Activated naive CD4-positive, alpha-beta T cell treated with anti-CD3 and anti-CD28 coated beads for 36 hours (primary cell): ENCODE results near the gene TMEM204. TPM values are rescaled to one million over a fixed set of nuclear protein-coding genes. Genes with fewer than 3 reads are reported as not detected.

Source experiments
- CTCF ChIA-PET: fragments of 350-600 bp; sonication (Branson Sonifier 250); formaldehyde crosslinking; loops from one replicate; lab custom pipeline; 2021; ENCODE audit warnings: antibody characterized with exemption; lab: Charles Lee
- DNase-seq: peaks from one replicate; pipeline ENCODE4 v3.0.0-alpha.2; 2020
- H3K27ac Mint-ChIP-seq: one replicate; pipeline ENCODE4 v1.8.0; 2021; ENCODE audit warnings: mild to moderate bottlenecking, mixed read lengths
- H3K27me3 Mint-ChIP-seq: one replicate; pipeline ENCODE4 v1.8.0; 2021; ENCODE audit warnings: low read depth, mixed read lengths
- H3K36me3 Mint-ChIP-seq: one replicate; pipeline ENCODE4 v1.8.0; 2021; ENCODE audit warnings: low read depth, mixed read lengths
- H3K4me1 Mint-ChIP-seq: one replicate; pipeline ENCODE4 v1.8.0; 2021; ENCODE audit warnings: low read depth, mixed read lengths
- H3K4me3 Mint-ChIP-seq: one replicate; pipeline ENCODE4 v1.8.0; 2021; ENCODE audit warnings: mild to moderate bottlenecking, moderate library complexity, mixed read lengths
- H3K9me3 Mint-ChIP-seq: one replicate; pipeline ENCODE4 v1.8.0; 2021; ENCODE audit warnings: mixed read lengths
- intact Hi-C: fragments of 100-400 bp; cut with micrococcal nuclease; formaldehyde crosslinking; loops from one replicate; pipeline ENCODE4 v1.15.1; 2023
- total RNA-seq, 2 experiments: library from RNA; stranded (reverse); gene quantifications; one replicate each; pipeline ENCODE4 v1.2.3, GENCODE V29; 2021

TMEM204 gene
- 1 to 10 TPM; 7.7 to 8.2 TPM for total RNA-seq

GRCh38 chr16:1533443-1533951 is at the start of gene TMEM204:
TMEM204 (plus strand) TSS chr16:1533666; CDS start chr16:1534276, 610 bp downstream.
- intact Hi-C loops, result no loop called here
- Mint-ChIP-seq H3K27me3 (no peaks in the 10 kb centered on the region), H3K36me3 (peaks cover 27% of the 10 kb centered on the region), H3K27ac (peak within 1 kb of the TSS; percentile 95), H3K4me3 (peak within 1 kb of the TSS; percentile 97), H3K9me3 (no peaks in the 10 kb centered on the region), H3K4me1 (peaks cover 41% of the 10 kb centered on the region)
- CTCF ChIA-PET, result no interaction called here
- DNase-seq, result peak; percentile 67

- CTCF ChIA-PET, result no interaction called here
- intact Hi-C loops, result no loop called here
Measured at GRCh38 chr16:1485847-1486496, 47.5 kb upstream of the TMEM204 start.

GRCh38 chr16:1486551-1487390 is 46.7 kb upstream of the TMEM204 start:
- Mint-ChIP-seq H3K27me3 (no peaks in the 10 kb centered on the region), H3K9me3 (no peaks in the 10 kb centered on the region), H3K27ac (no peak overlapping the region), H3K4me3 (no peak overlapping the region), H3K4me1 (no peaks in the 10 kb centered on the region), H3K36me3 (no peaks in the 10 kb centered on the region)
- CTCF ChIA-PET, result no interaction called here
- intact Hi-C loops, result no loop called here
- DNase-seq, result no peak

More at GRCh38 chr16:1485847-1486496, 47.5 kb upstream of the TMEM204 start:
- Mint-ChIP-seq H3K9me3 (no peaks in the 10 kb centered on the region), H3K4me1 (no peaks in the 10 kb centered on the region), H3K4me3 (no peak overlapping the region), H3K27me3 (no peaks in the 10 kb centered on the region), H3K27ac (no peak overlapping the region), H3K36me3 (no peaks in the 10 kb centered on the region)
- DNase-seq, result no peak

- intact Hi-C loops, result no loop called here
- no peaks in the 10 kb centered on the region for H3K9me3 Mint-ChIP-seq
- peaks cover 3% of the 10 kb centered on the region for H3K4me1 Mint-ChIP-seq
- H3K27ac Mint-ChIP-seq, result no peak overlapping the region
- H3K27me3 Mint-ChIP-seq, result no peaks in the 10 kb centered on the region
- CTCF ChIA-PET, result no interaction called here
- H3K36me3 Mint-ChIP-seq, result no peaks in the 10 kb centered on the region
- DNase-seq, result no peak
- H3K4me3 Mint-ChIP-seq, result no peak overlapping the region
Measured at GRCh38 chr16:1487395-1488053, 45.9 kb upstream of the TMEM204 start.

- no peak for DNase-seq
- no peaks in the 10 kb centered on the region for H3K36me3 Mint-ChIP-seq
- CTCF ChIA-PET, result no interaction called here
- H3K4me3 Mint-ChIP-seq, result no peak overlapping the region
- H3K27ac Mint-ChIP-seq, result no peak overlapping the region
- intact Hi-C loops, result no loop called here
- H3K27me3 Mint-ChIP-seq, result no peaks in the 10 kb centered on the region
- no peaks in the 10 kb centered on the region for H3K9me3 Mint-ChIP-seq
- peaks cover 6% of the 10 kb centered on the region for H3K4me1 Mint-ChIP-seq
Measured at GRCh38 chr16:1488054-1488601, 45.3 kb upstream of the TMEM204 start.

GRCh38 chr16:1488619-1489018 is 44.8 kb upstream of the TMEM204 start, which contains the start of gene PTX4:
PTX4 (minus strand) TSS chr16:1488944; CDS start chr16:1488909, 35 bp downstream.
- intact Hi-C loops, result no loop called here
- H3K4me3 Mint-ChIP-seq, result no peak within 1 kb of the TSS
- no peak within 1 kb of the TSS for H3K27ac Mint-ChIP-seq
- no peak for DNase-seq
- CTCF ChIA-PET, result no interaction called here
- no peaks in the 10 kb centered on the region for H3K27me3 Mint-ChIP-seq
- H3K4me1 Mint-ChIP-seq, result peaks cover 6% of the 10 kb centered on the region
- no peaks in the 10 kb centered on the region for H3K9me3 Mint-ChIP-seq
- no peaks in the 10 kb centered on the region for H3K36me3 Mint-ChIP-seq

GRCh38 chr16:1489077-1489476 is 44.4 kb upstream of the TMEM204 start:
- H3K36me3 Mint-ChIP-seq, result peaks cover 2% of the 10 kb centered on the region
- no peaks in the 10 kb centered on the region for H3K27me3 Mint-ChIP-seq
- DNase-seq, result no peak
- no peak overlapping the region for H3K4me3 Mint-ChIP-seq
- H3K4me1 Mint-ChIP-seq, result peaks cover 8% of the 10 kb centered on the region
- intact Hi-C loops, result no loop called here
- no peaks in the 10 kb centered on the region for H3K9me3 Mint-ChIP-seq
- CTCF ChIA-PET, result no interaction called here
- H3K27ac Mint-ChIP-seq, result no peak overlapping the region

GRCh38 chr16:1491327-1491726 is 42.1 kb upstream of the TMEM204 start:
- Mint-ChIP-seq H3K27me3 (no peaks in the 10 kb centered on the region), H3K27ac (no peak overlapping the region), H3K9me3 (no peaks in the 10 kb centered on the region), H3K4me3 (no peak overlapping the region), H3K36me3 (peaks cover 8% of the 10 kb centered on the region), H3K4me1 (peaks cover 16% of the 10 kb centered on the region)
- DNase-seq, result no peak
- CTCF ChIA-PET, result interaction anchor here (0.6 to 0.7 kb wide), 2 partner anchors 44 to 734 kb away, joined by 5 read pairs; no protein-coding TSS in a partner anchor
- intact Hi-C loops, result loop anchor here (10.0 kb wide), 1 partner anchor 123 kb away; the partner anchor contains the start of genes CRAMP1 and IFT140

- H3K4me3 Mint-ChIP-seq, result peak overlapping the region; percentile 90
- CTCF ChIA-PET, result interaction anchor here (0.7 kb wide), 1 partner anchor 43 kb away, joined by 5 read pairs; no protein-coding TSS in a partner anchor
- intact Hi-C loops, result loop anchor here (2.0 to 10.0 kb wide), 2 partner anchors 50 to 122 kb away; partner anchors contain the start of genes CRAMP1 and IFT140
- no peaks in the 10 kb centered on the region for H3K27me3 Mint-ChIP-seq
- no peaks in the 10 kb centered on the region for H3K9me3 Mint-ChIP-seq
- peaks cover 14% of the 10 kb centered on the region for H3K36me3 Mint-ChIP-seq
- peaks cover 16% of the 10 kb centered on the region for H3K4me1 Mint-ChIP-seq
- DNase-seq, result no peak
- peak overlapping the region; percentile 94 for H3K27ac Mint-ChIP-seq
Measured at GRCh38 chr16:1492082-1492922, 41.2 kb upstream of the TMEM204 start.

- Mint-ChIP-seq H3K27ac (peak within 1 kb of the TSS; percentile 94), H3K36me3 (peaks cover 15% of the 10 kb centered on the region), H3K27me3 (no peaks in the 10 kb centered on the region), H3K9me3 (no peaks in the 10 kb centered on the region), H3K4me1 (peaks cover 16% of the 10 kb centered on the region), H3K4me3 (peak within 1 kb of the TSS; percentile 90)
- CTCF ChIA-PET, result no interaction called here
- DNase-seq, result peak; percentile 85
- intact Hi-C loops, result loop anchor here (1.0 to 10.0 kb wide), 5 partner anchors 18 to 185 kb away; partner anchors contain the start of genes CLCN7, CRAMP1, IFT140 and JPT2
Measured at GRCh38 chr16:1492923-1493745, 40.3 kb upstream of the TMEM204 start, which contains the start of gene TELO2. TELO2 (plus strand) TSS chr16:1493360; CDS start chr16:1494282, 922 bp downstream.
